Endothelial cell of umbilical vein (primary cell): Measurements from ENCODE around the gene AKAP12. TPM values are rescaled to one million over a fixed set of nuclear protein-coding genes. Genes with fewer than 3 reads are reported as not detected.
A peak's percentile ranks its signal among the peaks of the same experiment; 100 is the strongest.

Experiments used
- Bru-seq: library from RNA; stranded (reverse); fragments of 400-500 nt; gene quantifications from one replicate; lab custom pipeline; 2021; lab: Mats Ljungman, UMichigan
- BruChase-seq, 2 experiments: library from RNA; stranded (reverse); fragments of 400-500 nt; gene quantifications; one replicate each; lab custom pipeline; 2021; lab: Mats Ljungman, UMichigan
- BruUV-seq: library from RNA; stranded (reverse); fragments of 400-500 nt; replicated peaks from 2 replicates; lab custom pipeline; 2021; lab: Mats Ljungman, UMichigan
- CTCF ChIA-PET: fragments of 300-600, 350-600 bp; sonication (Branson Sonifier 250); formaldehyde crosslinking; loops from one replicate; lab custom pipeline; 2021; ENCODE audit warnings: antibody characterized with exemption, inconsistent platforms; lab: Charles Lee
- POLR2A ChIA-PET: fragments of 300-600, 350-600 bp; sonication (Branson Sonifier 250); formaldehyde crosslinking; loops from one replicate; lab custom pipeline; 2021; ENCODE audit warnings: antibody characterized with exemption, inconsistent platforms; lab: Charles Lee
- DNase-seq: peaks from one replicate; pipeline ENCODE4 v3.0.0-alpha.2; 2011; ENCODE audit warnings: low read depth, low spot score
- FAIRE-seq: peaks from 2 replicates; lab custom pipeline; 2011; peaks lifted over from hg19 to GRCh38; lab: Jason Lieb, UNC
- H2AFZ ChIP-seq: 2 replicates; pipeline ENCODE4 v1.6.0; 2012; ENCODE audit warnings: low read depth, low read length, control low read depth, inconsistent platforms
- H3K27ac ChIP-seq: 2 replicates; pipeline ENCODE4 v1.5.1; 2011; ENCODE audit warnings: low read depth, mild to moderate bottlenecking, control low read depth, low read length, moderate library complexity; ENCODE audit not compliant: insufficient read depth
- H3K27me3 ChIP-seq, 2 experiments: 2 replicates each; pipeline versions ENCODE4 v1.6.0 to v1.6.1; 2011; ENCODE audit warnings: low read length in 2 of 2, mixed read lengths in 1 of 2; ENCODE audit not compliant: control insufficient read depth in 2 of 2, insufficient read depth in 2 of 2
- H3K36me3 ChIP-seq, 2 experiments: 2 replicates in 1 of 2; 3 replicates in 1 of 2; pipeline ENCODE4 v1.5.1; 2011; ENCODE audit warnings: low read length in 2 of 2, mild to moderate bottlenecking in 1 of 2, moderate library complexity in 1 of 2; ENCODE audit not compliant: control insufficient read depth in 2 of 2, insufficient read depth in 2 of 2; ENCODE audit errors: extremely low read depth in 1 of 2
- H3K4me1 ChIP-seq: 3 replicates; pipeline ENCODE4 v1.5.1; 2011; ENCODE audit warnings: mild to moderate bottlenecking, low read length; ENCODE audit not compliant: control insufficient read depth, insufficient read depth; ENCODE audit errors: extremely low read depth
- H3K4me2 ChIP-seq: 2 replicates; pipeline ENCODE4 v1.6.1; 2011; ENCODE audit warnings: low read length, control low read depth, mixed read lengths; ENCODE audit not compliant: insufficient read depth
- H3K4me3 ChIP-seq, 3 experiments: fragments of 200-600 bp in 1 of 3; sonication (generic), shearing (Covaris generic) in 1 of 3; replicated peaks in 1 of 3; 2 replicates each; pipeline ENCODE4 v1.5.1; 2011 to 2016; ENCODE audit warnings: control low read depth in 3 of 3, low read length in 3 of 3, mild to moderate bottlenecking in 2 of 3, inconsistent platforms in 1 of 3, low read depth in 1 of 3, moderate library complexity in 1 of 3; ENCODE audit not compliant: insufficient read depth in 1 of 3
- H3K79me2 ChIP-seq: 2 replicates; pipeline ENCODE4 v1.6.0; 2012; ENCODE audit warnings: low read length, inconsistent platforms; ENCODE audit not compliant: control insufficient read depth, insufficient read depth
- H3K9ac ChIP-seq: replicated peaks from 2 replicates; pipeline ENCODE3; 2011; ENCODE audit warnings: low read length, control low read depth; ENCODE audit not compliant: insufficient read depth; ENCODE audit errors: extremely low read depth
- H3K9me1 ChIP-seq: replicated peaks from 3 replicates; pipeline ENCODE4 v1.6.0; 2011; ENCODE audit warnings: mild to moderate bottlenecking, low read length; ENCODE audit not compliant: control insufficient read depth, insufficient read depth; ENCODE audit errors: extremely low read depth
- H3K9me3 ChIP-seq: replicated peaks from 2 replicates; pipeline ENCODE4 v1.5.1; 2012; ENCODE audit warnings: low read length, inconsistent platforms; ENCODE audit not compliant: control insufficient read depth, insufficient read depth
- H4K20me1 ChIP-seq: replicated peaks from 2 replicates; pipeline ENCODE3; 2011; ENCODE audit warnings: mild to moderate bottlenecking, low read length; ENCODE audit not compliant: control insufficient read depth, insufficient read depth; ENCODE audit errors: extremely low read depth
- CTCF ChIP-seq, 2 donors: IDR thresholded peaks; 1 replicate in 1 of 2; 2 replicates in 1 of 2; pipeline ENCODE4 v1.5.1; 2011; ENCODE audit warnings: low read length in 2 of 2, mild to moderate bottlenecking in 2 of 2, moderate library complexity in 2 of 2, control low read depth in 1 of 2, inconsistent platforms in 1 of 2, low read depth in 1 of 2; ENCODE audit not compliant: insufficient read depth in 1 of 2; ENCODE audit errors: extremely low read depth in 1 of 2
- EZH2 ChIP-seq: IDR thresholded peaks from 2 replicates; pipeline ENCODE4 v1.6.1; 2012; ENCODE audit warnings: borderline replicate concordance, low read depth, mild to moderate bottlenecking, moderate library complexity, low read length, inconsistent platforms; ENCODE audit not compliant: severe bottlenecking
- FOS ChIP-seq: IDR thresholded peaks from 2 replicates; pipeline ENCODE4 v1.6.1; 2011; ENCODE audit warnings: mild to moderate bottlenecking, low read length, moderate library complexity, borderline replicate concordance; ENCODE audit not compliant: insufficient read depth
- GATA2 ChIP-seq: IDR thresholded peaks from 2 replicates; pipeline ENCODE4 v1.7.0; 2011; ENCODE audit warnings: low read depth, mild to moderate bottlenecking, moderate library complexity, mixed read lengths, low read length; ENCODE audit not compliant: insufficient read length, insufficient read depth
- JUN ChIP-seq: IDR thresholded peaks from 2 replicates; pipeline ENCODE4 v1.6.1; 2011; ENCODE audit warnings: borderline replicate concordance, low read depth; ENCODE audit not compliant: insufficient read length, insufficient read depth
- MAX ChIP-seq: IDR thresholded peaks from 2 replicates; pipeline ENCODE4 v1.6.1; 2011; ENCODE audit not compliant: insufficient read depth, insufficient read length
- MYC ChIP-seq: IDR thresholded peaks from one replicate; pipeline ENCODE4 v1.6.1; 2011; ENCODE audit warnings: mild to moderate bottlenecking, low read depth, low read length
- POLR2A ChIP-seq: IDR thresholded peaks from 2 replicates; pipeline ENCODE4 v1.6.1; 2012; ENCODE audit warnings: low read depth, mild to moderate bottlenecking, control low read depth, low read length
- POLR2AphosphoS5 ChIP-seq: IDR thresholded peaks from 2 replicates; pipeline ENCODE4 v1.6.1; 2012; ENCODE audit warnings: low read depth, mild to moderate bottlenecking, control low read depth, low read length, moderate library complexity; ENCODE audit not compliant: insufficient read depth
- dilution Hi-C: fragments of 300-500 bp; cut with MboI; formaldehyde crosslinking; loops from one replicate; pipeline ENCODE4 v1.15.0; 2019; ENCODE audit warnings: low sequenced_read_pairs; ENCODE audit not compliant: extremely low pct_ligation_motif_present
- intact Hi-C: fragments of 100-400 bp; cut with micrococcal nuclease; formaldehyde crosslinking; loops from one replicate; pipeline ENCODE4 v1.10.0; 2022
- long read RNA-seq: library from polyadenylated mRNA; stranded (forward); transcript quantifications from one replicate; pipeline ENCODE4 v2.0.0, GENCODE V29; 2021
- polyA minus RNA-seq, 3 experiments: library from RNA; depleted of rRNA, polyadenylated mRNA; stranded (reverse); fragments of >200 nt; gene quantifications; 1 replicate in 1 of 3; 2 replicates in 2 of 3; pipeline ENCODE4 v1.2.3, GENCODE V29; 2011
- polyA plus RNA-seq, 4 experiments: library from polyadenylated mRNA; depleted of rRNA in 3 of 4; stranded (reverse) in 3 of 4; unstranded in 1 of 4; fragments of >200 nt; gene quantifications; 2 replicates each; pipeline versions ENCODE4 v1.2.1 to v1.2.3, GENCODE V29; 2011 to 2012; ENCODE audit warnings: missing spikeins in 1 of 4
- total RNA-seq: library from RNA; stranded (reverse); gene quantifications from 2 replicates; pipeline ENCODE4 v1.2.3, GENCODE V29; 2021

AKAP12 gene
- 340 and 362 TPM in 2 replicates for total RNA-seq
- polyA plus RNA-seq = 36.4 and 46.9 TPM in 2 replicates
- 87.4 and 93.7 TPM in 2 replicates for polyA plus RNA-seq (2011; cell fraction: cytosol; rRNA removed)
- 174 and 257 TPM in 2 replicates for polyA plus RNA-seq (2011; cell fraction: nucleus; rRNA removed)
- polyA plus RNA-seq (2012) = 84.1 and 114 TPM in 2 replicates
- 67.5 and 84.9 TPM in 2 replicates for polyA minus RNA-seq
- 4.9 TPM for polyA minus RNA-seq (2011; cell fraction: cytosol; rRNA and poly(A)+ RNA removed)
- polyA minus RNA-seq (2011; cell fraction: nucleus; rRNA and poly(A)+ RNA removed) = 67.4 and 81.2 TPM in 2 replicates
- Bru-seq, nascent RNA = percentile 98 among the genes with signal in this experiment
- BruChase-seq, experiment 1, labeled RNA remaining after a 6-hour chase = percentile 98 among the genes with signal in this experiment
- percentile 98 among the genes with signal in this experiment for BruChase-seq, experiment 2, labeled RNA remaining after a 2-hour chase
- long read RNA-seq, full-length matches to known transcripts = 110 of 258 reads
- long read RNA-seq, partial matches to known transcripts = 108 of 258 reads
- long read RNA-seq, other reads (novel, unspliced or antisense) = 40 of 258 reads

GRCh38 chr6:151239603-151240035 is at the start of gene AKAP12:
AKAP12 (plus strand) TSS chr6:151239967; CDS start chr6:151240563, 596 bp downstream.
- no peaks in the 10 kb centered on the region for H3K36me3 ChIP-seq
- no peaks in the 10 kb centered on the region for H4K20me1 ChIP-seq
- no peaks in the 10 kb centered on the region for H3K9me3 ChIP-seq
- TF ChIP-seq CTCF (IDR thresholded peaks at IDR 0.05; ENCODE audit: extremely low read depth in 1 of 2, insufficient read depth in 1 of 2, low read depth in 1 of 2, low read length in 2 of 2) (no peak), MAX (no peak), POLR2A (no peak), GATA2 (no peak), EZH2 (no peak), POLR2AphosphoS5 (no peak), JUN (no peak), MYC (no peak), FOS (no peak)
- H3K4me2 ChIP-seq = peak within 1 kb of the TSS; percentile 85
- POLR2A ChIA-PET = interaction anchor here (0.5 to 1.2 kb wide), 4 partner anchors 62 to 357 kb away, joined by 3 to 4 read pairs (median 3); no protein-coding TSS in a partner anchor
- dilution Hi-C loops (no loop called here), intact Hi-C loops (loop anchor here (1.0 to 2.0 kb wide), 4 partner anchors 171 to 347 kb away; no protein-coding TSS in a partner anchor)
- H3K27ac ChIP-seq = peak within 1 kb of the TSS; percentile 59
- FAIRE-seq (peak; percentile 18), DNase-seq (no peak)
- H3K27me3 ChIP-seq = no peaks in the 10 kb centered on the region
- peak within 1 kb of the TSS; percentile 64 to 96 (median 91) for H3K4me3 ChIP-seq
- peak within 1 kb of the TSS; percentile 98 for H3K9ac ChIP-seq
- no peaks in the 10 kb centered on the region for H3K9me1 ChIP-seq
- CTCF ChIA-PET = interaction anchor here (0.6 to 3.0 kb wide), 6 partner anchors 10 to 348 kb away, joined by 3 to 50 read pairs (median 8); no protein-coding TSS in a partner anchor
- H2AFZ ChIP-seq = peak within 1 kb of the TSS; percentile 83
- peaks cover 30% of the 10 kb centered on the region for H3K4me1 ChIP-seq
- BruUV-seq = TSS peak; percentile 53
- H3K79me2 ChIP-seq = peaks cover 40% of the 10 kb centered on the region
